Left forelimb (tissue), 1 donor: ENCODE results near the gene PIF1.

Experiments
- DNase-seq: peaks from one replicate; pipeline ENCODE4 v3.0.0-alpha.2; 2018; ENCODE audit warnings: low spot score

The PIF1 gene

DNA sequence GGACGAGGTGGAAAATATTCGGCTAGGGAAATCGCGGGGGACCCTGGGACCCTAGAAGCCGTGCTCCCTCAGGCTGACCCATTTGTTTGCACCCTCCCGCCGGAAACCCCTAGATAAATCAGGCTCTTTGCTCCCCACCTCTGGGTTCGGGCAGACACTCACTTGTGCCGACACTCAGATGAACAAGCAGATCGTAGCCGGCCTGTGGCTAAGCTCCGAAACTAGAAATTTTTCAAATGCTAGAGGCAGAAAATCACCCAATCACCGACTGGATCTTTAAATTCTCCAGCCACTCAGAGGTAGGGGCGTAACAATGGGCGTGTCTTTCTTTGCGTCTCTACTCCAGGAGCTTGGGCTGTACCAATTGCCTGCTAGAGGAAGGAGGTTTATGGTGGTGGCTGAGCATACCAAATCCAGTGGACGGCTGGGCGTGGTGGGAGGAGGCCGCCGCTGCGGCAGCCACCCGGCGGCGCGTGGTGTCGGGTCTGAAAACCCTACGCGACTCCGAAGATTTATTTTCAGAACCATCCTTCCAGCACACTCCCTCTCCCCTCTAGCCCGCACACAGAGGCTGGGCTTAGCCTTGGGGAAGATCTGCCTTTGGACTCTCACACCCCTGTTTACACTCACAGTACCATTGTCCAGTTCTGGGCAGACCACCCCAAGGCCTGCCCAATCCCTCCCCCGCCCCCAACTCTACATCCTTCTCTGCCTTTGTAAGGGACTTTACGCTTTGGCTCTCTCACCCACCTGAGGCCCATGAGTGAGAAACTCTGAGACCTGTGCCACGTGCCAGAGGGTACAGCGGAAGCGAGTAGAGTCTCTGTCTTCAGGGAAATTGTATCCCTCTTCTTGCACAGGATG is at the start of gene PIF1:
TSS of gene PIF1 (minus strand) at position 217 of the 864 bp plus-strand sequence. CDS start 1,312 bp downstream, outside the sequence.
- peak; percentile 91 for DNase-seq

DNA sequence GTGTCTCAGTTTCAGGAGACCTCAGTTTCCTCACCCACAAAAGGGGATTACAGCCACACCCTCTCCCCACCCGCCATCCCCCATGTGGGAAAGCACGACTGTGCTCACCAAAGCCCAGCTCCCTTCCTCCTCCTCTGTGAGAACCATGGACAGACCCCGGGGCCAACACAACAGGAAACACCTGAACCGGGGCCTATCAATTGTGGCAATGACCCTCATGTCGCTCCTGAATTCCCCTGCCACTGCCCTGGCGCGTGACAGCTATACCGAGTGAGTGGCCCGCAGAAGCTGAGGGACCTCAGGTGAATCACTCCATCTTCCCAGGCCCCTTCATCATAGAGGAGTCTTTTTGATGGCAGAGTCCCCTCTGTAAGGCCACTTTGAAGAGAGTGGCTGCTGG is 44.9 kb upstream of the PIF1 start:
- no peak for DNase-seq

DNA sequence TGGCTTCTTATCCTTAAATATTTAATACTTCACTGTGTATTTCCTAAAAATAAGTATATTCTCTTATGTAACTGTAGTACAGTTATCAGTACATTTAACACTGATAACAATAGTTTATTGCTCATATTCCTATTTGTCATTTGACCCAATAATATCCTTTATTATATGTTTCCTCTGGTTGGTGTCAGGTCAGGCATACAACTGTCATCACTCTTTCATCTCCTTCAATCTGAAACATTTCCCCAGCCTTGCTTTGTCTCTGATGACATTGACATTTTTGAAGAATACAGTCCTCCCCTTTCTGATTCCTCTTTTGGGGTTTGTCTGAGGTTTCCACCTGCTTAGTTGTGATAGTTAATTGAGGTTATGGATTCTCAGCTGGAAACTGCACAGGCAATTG is 44.1 kb upstream of the PIF1 start:
- DNase-seq: no peak

- DNase-seq: no peak
Measured at GRCh38 chr15:64865998-64866520, 40.6 kb upstream of the PIF1 start.

- DNase-seq: no peak
Measured at GRCh38 chr15:64865126-64865997, 39.9 kb upstream of the PIF1 start.

DNA sequence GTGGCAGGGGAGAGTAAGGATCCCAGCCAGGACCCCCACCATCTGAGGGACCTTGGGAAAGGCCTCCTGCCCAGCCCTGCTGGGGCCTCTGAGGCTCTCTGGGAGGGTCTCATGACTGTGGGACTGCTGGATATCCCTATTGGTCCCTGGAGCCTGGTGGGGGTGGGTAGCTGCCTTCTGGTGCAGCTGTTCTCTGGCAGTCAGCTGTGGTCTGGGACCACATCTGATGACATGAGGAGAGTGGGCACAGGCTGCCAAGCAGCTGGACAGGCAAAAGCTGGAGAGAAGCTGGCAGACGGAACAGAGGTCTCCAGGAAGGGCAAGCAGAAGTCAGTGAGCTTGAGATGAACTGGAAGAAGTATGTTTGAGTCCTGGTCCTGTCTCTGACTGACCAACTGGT is 38.6 kb upstream of the PIF1 start:
- DNase-seq: no peak

- no peak for DNase-seq
Measured at GRCh38 chr15:64862408-64862807, 37.0 kb upstream of the PIF1 start.

DNA sequence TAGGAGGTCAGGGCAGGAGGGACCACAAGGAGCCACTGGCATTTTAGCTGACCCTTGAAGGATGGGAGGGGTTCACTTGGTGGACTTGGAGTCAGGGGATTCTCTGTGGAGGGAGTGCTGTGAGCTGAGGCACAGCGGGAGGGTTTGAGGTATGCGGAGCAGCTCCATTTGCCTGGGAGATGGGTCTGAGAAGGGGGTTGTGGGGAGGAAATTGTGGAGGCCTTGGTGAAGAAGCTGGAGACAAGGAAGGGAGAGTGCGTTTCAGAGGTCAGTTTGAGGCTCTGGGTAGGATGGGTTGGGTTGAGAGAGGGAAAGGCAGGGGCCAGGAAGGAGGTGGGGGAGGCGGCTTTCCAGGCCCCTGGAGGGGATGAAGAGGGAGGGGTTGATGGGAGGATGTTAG is 36.5 kb upstream of the PIF1 start:
- no peak for DNase-seq

- no peak for DNase-seq
Measured at GRCh38 chr15:64861331-64861730, 35.9 kb upstream of the PIF1 start.

- DNase-seq: no peak
Measured at GRCh38 chr15:64859226-64859625, 33.8 kb upstream of the PIF1 start.

DNA sequence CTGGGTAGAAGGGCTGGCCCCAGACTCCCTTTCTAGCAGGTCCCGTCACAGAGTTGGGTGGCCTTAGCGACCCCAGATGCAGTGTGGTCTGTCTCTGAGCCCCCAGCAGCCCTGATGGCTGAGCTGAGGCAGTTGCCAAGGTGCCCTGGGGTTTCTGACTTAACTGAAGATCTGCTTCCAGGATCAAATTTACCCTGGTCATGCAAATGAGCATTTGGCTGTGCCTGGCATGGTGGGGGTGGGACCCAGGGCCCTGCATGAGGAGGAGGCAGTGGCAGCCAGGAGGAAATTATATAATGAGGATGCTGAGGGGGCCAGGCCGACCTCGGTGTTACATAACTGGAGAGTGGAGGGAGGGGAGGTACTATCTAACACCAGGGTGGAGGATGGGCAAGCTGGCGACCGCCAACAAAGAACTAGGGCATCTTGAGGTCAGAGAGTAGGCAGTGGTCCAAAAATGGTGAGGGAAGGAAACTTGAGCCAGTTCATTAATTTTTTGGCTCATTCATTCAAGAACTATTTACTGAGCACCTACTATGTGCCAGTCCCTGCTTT is 32.7 kb upstream of the PIF1 start:
- DNase-seq: no peak

- DNase-seq: no peak
Measured at GRCh38 chr15:64857421-64857820, 32.0 kb upstream of the PIF1 start.

DNA sequence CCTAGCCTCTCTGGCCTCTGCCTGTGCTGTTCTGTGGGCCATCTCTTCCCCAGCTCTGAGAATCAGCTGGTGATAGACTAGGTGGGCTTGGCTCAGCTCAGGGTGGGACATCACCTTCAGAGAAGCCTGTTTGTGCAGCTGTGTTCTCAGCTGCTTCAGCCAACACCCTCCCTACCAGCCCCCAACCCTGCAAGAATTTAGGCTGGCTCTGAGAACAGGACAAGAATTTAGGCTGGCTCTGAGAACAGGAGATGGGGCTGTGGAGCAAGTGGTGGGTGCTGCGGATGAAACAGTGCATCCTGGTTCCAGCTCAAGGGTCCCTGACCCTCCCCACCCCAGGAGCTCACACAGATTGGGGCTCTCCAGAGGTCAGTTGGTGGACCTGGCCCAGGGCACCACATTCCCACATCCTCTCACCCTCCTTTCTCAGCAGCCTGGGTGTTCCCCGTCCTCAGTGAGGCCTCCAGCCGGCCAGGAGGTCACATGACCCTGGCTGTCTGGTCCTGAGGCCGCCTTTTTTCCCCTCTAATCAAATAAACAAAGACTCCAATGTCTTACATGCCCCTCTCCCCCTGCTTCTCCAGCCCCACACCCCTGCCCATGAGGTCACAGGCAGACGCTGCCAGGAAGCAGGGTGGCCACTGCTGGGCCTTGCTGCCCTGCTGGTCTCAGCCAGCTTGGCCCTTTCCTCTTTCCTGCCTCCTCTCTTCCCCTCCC is 31.1 kb upstream of the PIF1 start:
- no peak for DNase-seq

DNA sequence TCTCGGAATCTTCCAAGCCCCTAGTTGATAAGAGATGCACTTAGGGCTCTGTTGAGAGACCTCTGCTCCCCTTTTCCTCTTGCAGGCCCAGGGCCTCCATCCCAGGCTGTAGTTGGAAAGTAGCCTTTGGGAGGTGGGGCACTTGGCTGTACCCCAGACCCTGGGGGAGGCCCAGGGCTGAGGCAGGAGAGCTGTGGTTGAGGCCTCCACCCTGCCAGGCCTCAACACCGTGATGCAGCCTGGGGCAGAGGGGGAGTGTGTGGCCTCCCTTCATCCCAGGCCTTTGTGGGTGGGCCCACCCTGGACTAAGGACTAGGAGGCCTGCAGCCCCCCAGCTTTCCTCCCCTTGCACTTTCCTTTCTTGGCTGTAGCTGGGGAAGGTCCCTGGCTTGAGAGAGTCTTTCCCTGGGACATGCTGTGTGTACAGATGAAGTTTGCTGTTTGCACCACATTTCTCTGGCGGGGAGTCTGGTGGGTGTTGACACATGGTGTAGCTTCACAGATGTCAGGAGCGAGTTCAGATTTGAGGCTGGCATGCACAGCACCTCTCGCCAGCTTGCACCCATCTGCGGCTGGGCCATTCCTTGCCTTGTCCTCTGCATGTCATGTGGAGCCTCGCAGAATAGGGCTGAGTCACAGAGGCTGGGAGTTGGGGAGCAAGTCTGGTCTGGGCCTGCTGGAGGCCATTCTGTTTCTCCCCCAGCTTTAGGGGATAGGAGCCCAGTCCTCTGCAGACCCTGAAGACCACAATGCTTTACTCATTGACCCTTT is 29.9 kb upstream of the PIF1 start:
- no peak for DNase-seq

DNA sequence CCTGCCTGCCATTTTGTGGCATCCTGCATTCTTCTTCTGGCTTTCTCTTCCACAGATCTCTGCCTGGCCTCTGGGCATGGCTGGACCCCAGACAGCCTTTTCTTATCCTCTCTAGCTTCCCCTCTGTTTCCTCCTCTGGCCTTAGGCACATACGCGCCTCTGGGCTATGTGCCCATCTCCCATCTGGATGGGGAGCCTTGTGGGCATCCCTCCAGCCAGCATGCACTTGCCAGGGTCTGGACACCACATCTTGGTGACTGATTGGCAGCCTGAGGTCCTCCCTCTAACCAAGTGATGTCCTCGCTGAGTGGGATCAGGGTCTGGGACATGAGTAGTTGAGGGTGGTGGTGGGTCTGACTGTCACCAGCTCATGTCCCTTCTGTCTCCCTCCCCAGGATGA is 29.1 kb upstream of the PIF1 start:
- DNase-seq: no peak

- DNase-seq: no peak
Measured at GRCh38 chr15:64854041-64854440, 28.6 kb upstream of the PIF1 start.

DNA sequence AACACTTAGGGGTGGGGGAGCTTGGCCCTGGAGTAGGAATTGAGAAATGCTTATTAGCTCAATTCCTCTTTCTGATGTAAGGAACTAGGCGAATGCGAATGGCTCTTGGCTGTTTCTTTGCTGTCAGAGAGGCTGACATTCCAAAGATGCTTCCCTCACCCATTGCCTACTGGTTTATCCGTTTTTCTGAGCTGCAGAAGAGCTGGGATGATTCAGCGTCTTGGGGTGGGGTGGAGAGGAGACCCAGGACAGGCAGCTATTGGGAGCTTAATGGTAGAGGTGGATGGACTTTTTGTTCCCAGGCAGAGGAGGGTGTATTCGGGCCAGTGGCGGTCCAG is 26.0 kb upstream of the PIF1 start:
- no peak for DNase-seq

DNA sequence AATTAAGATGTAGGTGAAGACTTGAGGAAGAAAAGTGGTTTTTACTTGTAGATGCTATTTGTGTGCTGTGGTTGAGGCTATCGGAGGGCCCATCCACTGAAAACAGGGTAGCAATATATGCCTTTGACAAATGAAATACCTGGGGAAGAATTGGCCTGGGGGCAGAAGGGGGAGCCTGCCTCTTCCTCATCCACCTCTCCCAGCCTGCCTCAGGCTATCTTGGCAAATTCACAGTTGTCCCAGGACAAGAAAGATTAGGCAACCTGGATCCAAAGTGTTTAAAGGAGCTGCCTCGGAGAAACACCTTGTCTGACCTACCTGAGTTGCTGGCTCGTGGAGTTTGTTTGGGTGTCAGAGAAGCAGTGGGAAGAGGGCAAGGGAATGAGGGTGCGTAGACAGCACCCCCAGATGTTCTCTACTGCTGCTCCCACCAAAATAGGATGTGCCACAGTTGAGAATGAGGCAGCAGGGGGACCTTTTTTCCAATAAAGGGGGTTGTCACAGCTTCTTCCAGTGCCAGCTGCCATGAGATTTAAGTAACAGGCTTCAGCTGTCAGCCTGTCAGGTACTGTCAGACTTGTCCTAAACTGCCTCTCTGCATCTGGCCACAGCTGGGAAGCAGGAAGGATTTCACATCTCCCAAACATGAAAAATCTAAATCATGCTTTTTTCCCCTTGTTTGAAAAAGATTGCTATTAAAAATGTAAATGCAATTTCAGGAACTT is 25.5 kb upstream of the PIF1 start:
- no peak for DNase-seq

- DNase-seq: no peak
Measured at GRCh38 chr15:64847876-64848716, 22.6 kb upstream of the PIF1 start.

DNA sequence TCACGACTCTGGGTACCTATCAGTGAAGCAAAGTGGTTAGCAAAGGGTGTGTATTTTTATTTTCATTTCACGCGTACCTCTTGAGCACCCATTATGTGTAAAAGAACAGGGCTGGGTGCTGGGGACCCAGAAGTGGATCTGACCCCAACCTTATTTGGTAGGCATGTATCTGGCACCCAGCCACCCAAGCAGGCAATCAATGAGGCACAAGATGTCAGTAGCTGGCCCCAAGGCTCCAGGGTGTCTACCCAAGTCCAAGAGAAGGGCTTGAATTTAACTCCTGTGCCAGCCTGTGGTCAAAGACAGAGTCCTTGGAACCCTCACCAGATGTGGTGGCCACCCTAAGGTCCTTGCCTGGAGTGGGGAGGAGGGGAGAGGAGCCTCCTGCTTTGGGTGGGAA is 22.0 kb upstream of the PIF1 start:
- no peak for DNase-seq
